GM20431 (cell line): Measurements from ENCODE around the gene C17orf78.
"Not testable (repeated sequence)": the region's sequence is repeated elsewhere in the genome, so short reads cannot be mapped to it uniquely, and the experiment has no call there.

Experiments used
- in situ Hi-C: fragments of 300-500 bp; cut with MseI, MboI; formaldehyde crosslinking; loops from one replicate; pipeline ENCODE4 v1.15.0; 2020; ENCODE audit warnings: low sequenced_read_pairs; ENCODE audit not compliant: unreplicated experiment

Gene C17orf78

GRCh38 chr17:37375706-37376105 lies at the start of gene C17orf78:
C17orf78 (plus strand) TSS chr17:37375985; CDS start chr17:37376093, 108 bp downstream.
- in situ Hi-C loops, result loop anchor here (25.0 kb wide), 1 partner anchor 763 kb away; the partner anchor contains the start of gene MRM1

GRCh38 chr17:37327341-37328090 lies 48.3 kb upstream of the C17orf78 start:
- in situ Hi-C loops, result no loop called here

- in situ Hi-C loops, result no loop called here
Observed at GRCh38 chr17:37338847-37339246, 36.9 kb upstream of the C17orf78 start.

- in situ Hi-C loops, result no loop called here
Observed at GRCh38 chr17:37339321-37339720, 36.5 kb upstream of the C17orf78 start.

GRCh38 chr17:37340804-37341203 lies 35.0 kb upstream of the C17orf78 start:
- in situ Hi-C loops, result no loop called here

- in situ Hi-C loops, result no loop called here
Observed at GRCh38 chr17:37342589-37342988, 33.2 kb upstream of the C17orf78 start.

GRCh38 chr17:37344519-37344918 lies 31.3 kb upstream of the C17orf78 start:
- in situ Hi-C loops, result no loop called here

GRCh38 chr17:37346863-37347402 lies 28.9 kb upstream of the C17orf78 start:
- in situ Hi-C loops, result not testable (repeated sequence)

GRCh38 chr17:37356796-37357569 lies 18.8 kb upstream of the C17orf78 start:
- in situ Hi-C loops, result not testable (repeated sequence)

- in situ Hi-C loops, result no loop called here
Observed at GRCh38 chr17:37358098-37358829, 17.5 kb upstream of the C17orf78 start.

- in situ Hi-C loops, result no loop called here
Observed at GRCh38 chr17:37358830-37359681, 16.7 kb upstream of the C17orf78 start.

GRCh38 chr17:37359682-37360188 lies 16.1 kb upstream of the C17orf78 start:
- in situ Hi-C loops, result no loop called here

GRCh38 chr17:37360632-37361031 lies 15.2 kb upstream of the C17orf78 start:
- in situ Hi-C loops, result no loop called here

- in situ Hi-C loops, result no loop called here
Observed at GRCh38 chr17:37361543-37361942, 14.2 kb upstream of the C17orf78 start.

- in situ Hi-C loops, result no loop called here
Observed at GRCh38 chr17:37365589-37365988, 10.2 kb upstream of the C17orf78 start.

GRCh38 chr17:37368577-37368976 lies 7.2 kb upstream of the C17orf78 start:
- in situ Hi-C loops, result no loop called here

GRCh38 chr17:37373530-37374159 lies 2.1 kb upstream of the C17orf78 start:
- in situ Hi-C loops, result no loop called here

GRCh38 chr17:37382056-37382455 lies 6.3 kb downstream of the C17orf78 start:
- in situ Hi-C loops, result loop anchor here (25.0 kb wide), 1 partner anchor 770 kb away; the partner anchor contains the start of gene MRM1
